Endothelial cell of umbilical vein (primary cell): Measurements from ENCODE around the gene EXD2.
"Not testable (repeated sequence)": the region's sequence is repeated elsewhere in the genome, so short reads cannot be mapped to it uniquely, and the experiment has no call there.

Experiments used
- MYC ChIP-seq: IDR thresholded peaks from one replicate; pipeline ENCODE4 v1.6.1; 2011; ENCODE audit warnings: mild to moderate bottlenecking, low read depth, low read length
- POLR2A ChIP-seq: IDR thresholded peaks from 2 replicates; pipeline ENCODE4 v1.6.1; 2012; ENCODE audit warnings: low read depth, mild to moderate bottlenecking, control low read depth, low read length
- TF ChIP-seq, protein P1 (sequence below), 2 donors: IDR thresholded peaks; 1 replicate in 1 of 2; 2 replicates in 1 of 2; pipeline ENCODE4 v1.5.1; 2011; ENCODE audit warnings: low read length in 2 of 2, mild to moderate bottlenecking in 2 of 2, moderate library complexity in 2 of 2, control low read depth in 1 of 2, inconsistent platforms in 1 of 2, low read depth in 1 of 2; ENCODE audit not compliant: insufficient read depth in 1 of 2; ENCODE audit errors: extremely low read depth in 1 of 2
- TF ChIP-seq, protein P2 (sequence below): IDR thresholded peaks from 2 replicates; pipeline ENCODE4 v1.6.1; 2011; ENCODE audit not compliant: insufficient read depth, insufficient read length

DNA sequence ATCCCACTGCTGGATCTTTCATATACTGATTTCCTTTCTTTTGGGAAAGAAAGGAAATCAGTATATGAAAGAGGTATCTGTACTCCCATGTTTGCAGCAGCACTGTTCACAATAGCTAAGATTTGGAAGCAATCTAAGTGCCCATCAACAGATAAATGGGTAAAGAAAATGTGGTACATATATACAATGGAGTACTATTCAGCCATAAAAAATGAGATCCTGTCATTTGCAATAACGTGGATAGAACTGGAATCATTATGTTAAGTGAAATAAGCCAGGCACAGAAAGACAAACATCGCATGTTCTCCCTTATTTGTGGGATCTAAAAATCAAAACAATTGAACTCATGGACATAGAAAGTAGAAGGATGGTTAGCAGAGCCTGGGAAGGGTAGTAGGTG is 25.5 kb upstream of the EXD2 start:
- TF ChIP-seq POLR2A, MYC: not testable (repeated sequence)
- TF ChIP-seq, protein P1, sequence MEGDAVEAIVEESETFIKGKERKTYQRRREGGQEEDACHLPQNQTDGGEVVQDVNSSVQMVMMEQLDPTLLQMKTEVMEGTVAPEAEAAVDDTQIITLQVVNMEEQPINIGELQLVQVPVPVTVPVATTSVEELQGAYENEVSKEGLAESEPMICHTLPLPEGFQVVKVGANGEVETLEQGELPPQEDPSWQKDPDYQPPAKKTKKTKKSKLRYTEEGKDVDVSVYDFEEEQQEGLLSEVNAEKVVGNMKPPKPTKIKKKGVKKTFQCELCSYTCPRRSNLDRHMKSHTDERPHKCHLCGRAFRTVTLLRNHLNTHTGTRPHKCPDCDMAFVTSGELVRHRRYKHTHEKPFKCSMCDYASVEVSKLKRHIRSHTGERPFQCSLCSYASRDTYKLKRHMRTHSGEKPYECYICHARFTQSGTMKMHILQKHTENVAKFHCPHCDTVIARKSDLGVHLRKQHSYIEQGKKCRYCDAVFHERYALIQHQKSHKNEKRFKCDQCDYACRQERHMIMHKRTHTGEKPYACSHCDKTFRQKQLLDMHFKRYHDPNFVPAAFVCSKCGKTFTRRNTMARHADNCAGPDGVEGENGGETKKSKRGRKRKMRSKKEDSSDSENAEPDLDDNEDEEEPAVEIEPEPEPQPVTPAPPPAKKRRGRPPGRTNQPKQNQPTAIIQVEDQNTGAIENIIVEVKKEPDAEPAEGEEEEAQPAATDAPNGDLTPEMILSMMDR (IDR thresholded peaks at IDR 0.05; ENCODE audit: extremely low read depth in 1 of 2, insufficient read depth in 1 of 2, low read depth in 1 of 2, low read length in 2 of 2), result not testable (repeated sequence)
- TF ChIP-seq, protein P2, sequence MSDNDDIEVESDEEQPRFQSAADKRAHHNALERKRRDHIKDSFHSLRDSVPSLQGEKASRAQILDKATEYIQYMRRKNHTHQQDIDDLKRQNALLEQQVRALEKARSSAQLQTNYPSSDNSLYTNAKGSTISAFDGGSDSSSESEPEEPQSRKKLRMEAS, result not testable (repeated sequence)
